ENCODE measurements around the gene SRPK2. TPM values are rescaled to one million over a fixed set of nuclear protein-coding genes. Genes with fewer than 3 reads are reported as not detected.

Gene SRPK2
- total RNA-seq, 4 donors from 2014 or later, result 33.0 to 47.4 (median 42.8) TPM

DNA sequence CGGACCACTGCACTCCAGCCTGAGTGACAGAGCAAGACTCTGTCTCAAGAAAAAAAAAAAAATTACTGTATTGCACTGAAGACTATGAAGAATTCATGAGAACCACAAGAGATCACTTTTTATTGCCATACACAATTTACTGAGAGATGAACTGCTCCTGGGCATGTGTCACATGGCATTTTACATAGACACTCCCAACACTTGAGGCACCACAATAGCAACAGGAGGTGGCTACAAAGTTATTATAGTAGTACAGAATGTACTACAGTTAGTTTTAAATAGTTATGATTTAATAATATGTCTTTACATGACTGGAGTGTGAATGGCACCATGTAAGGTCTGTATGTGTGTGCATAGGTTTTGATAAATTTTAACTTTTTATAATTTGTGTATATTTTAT, 304.1 kb downstream of the SRPK2 start:
- Histone ChIP-seq H3K4me1 (peaks cover 0 to 17% (median 0%) of the 10 kb centered on the region in 4 donors), H3K27me3 (no peaks in the 10 kb centered on the region), H3K27ac (replicated peaks in 1 of 4) (no peak overlapping the region), H3K4me3 (no peak overlapping the region), H3K9me3 (no peaks in the 10 kb centered on the region), H3K36me3 (peaks cover 17 to 82% (median 71%) of the 10 kb centered on the region in 4 donors)
- WGBS, result 100% methylated on average over 1 of the region's 1 CpG
- no peak for TF ChIP-seq POLR2A (IDR thresholded peaks at IDR 0.05; ENCODE audit: low read depth)
- TF ChIP-seq POLR2AphosphoS5 (IDR thresholded peaks at IDR 0.05), result no peak
- TF ChIP-seq EP300 (IDR thresholded peaks at IDR 0.05), result no peak
- TF ChIP-seq, protein P1, sequence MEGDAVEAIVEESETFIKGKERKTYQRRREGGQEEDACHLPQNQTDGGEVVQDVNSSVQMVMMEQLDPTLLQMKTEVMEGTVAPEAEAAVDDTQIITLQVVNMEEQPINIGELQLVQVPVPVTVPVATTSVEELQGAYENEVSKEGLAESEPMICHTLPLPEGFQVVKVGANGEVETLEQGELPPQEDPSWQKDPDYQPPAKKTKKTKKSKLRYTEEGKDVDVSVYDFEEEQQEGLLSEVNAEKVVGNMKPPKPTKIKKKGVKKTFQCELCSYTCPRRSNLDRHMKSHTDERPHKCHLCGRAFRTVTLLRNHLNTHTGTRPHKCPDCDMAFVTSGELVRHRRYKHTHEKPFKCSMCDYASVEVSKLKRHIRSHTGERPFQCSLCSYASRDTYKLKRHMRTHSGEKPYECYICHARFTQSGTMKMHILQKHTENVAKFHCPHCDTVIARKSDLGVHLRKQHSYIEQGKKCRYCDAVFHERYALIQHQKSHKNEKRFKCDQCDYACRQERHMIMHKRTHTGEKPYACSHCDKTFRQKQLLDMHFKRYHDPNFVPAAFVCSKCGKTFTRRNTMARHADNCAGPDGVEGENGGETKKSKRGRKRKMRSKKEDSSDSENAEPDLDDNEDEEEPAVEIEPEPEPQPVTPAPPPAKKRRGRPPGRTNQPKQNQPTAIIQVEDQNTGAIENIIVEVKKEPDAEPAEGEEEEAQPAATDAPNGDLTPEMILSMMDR (IDR thresholded peaks at IDR 0.05), result no peak
- no peak for DNase-seq (ENCODE audit: extremely low spot score)
- intact Hi-C loops (cut with DNase I), result no loop called here

DNA sequence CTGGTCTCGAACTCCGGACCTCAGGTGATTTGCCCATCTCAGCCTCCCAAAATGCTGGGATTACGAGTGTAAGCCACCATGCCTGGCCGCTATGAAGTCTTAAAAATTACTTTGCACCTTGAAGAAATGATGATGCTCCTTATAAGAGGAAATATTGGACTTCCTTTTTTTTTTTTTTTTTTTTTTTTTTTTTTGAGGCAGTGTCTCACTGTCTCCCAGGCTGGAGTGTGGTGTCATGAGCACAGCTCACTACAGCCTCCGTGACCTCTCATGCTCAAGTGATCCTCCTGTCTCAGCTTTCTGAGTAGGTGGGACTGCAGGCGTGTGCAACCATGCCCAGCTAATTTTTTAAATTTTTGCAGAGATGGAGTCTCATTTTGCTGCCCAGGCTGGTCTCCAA, 309.4 kb downstream of the SRPK2 start:
- no peaks in the 10 kb centered on the region for H3K9me3 ChIP-seq
- no peak overlapping the region for H3K27ac ChIP-seq (replicated peaks in 1 of 4)
- no peak overlapping the region for H3K4me3 ChIP-seq
- DNase-seq (ENCODE audit: extremely low spot score), result no peak
- peaks cover 0 to 1% (median 0%) of the 10 kb centered on the region in 4 donors for H3K4me1 ChIP-seq
- no peaks in the 10 kb centered on the region for H3K27me3 ChIP-seq
- intact Hi-C loops (cut with DNase I), result no loop called here
- peaks cover 45 to 100% (median 90%) of the 10 kb centered on the region in 4 donors for H3K36me3 ChIP-seq
- TF ChIP-seq, protein P1 (IDR thresholded peaks at IDR 0.05), result no peak
- TF ChIP-seq POLR2A (IDR thresholded peaks at IDR 0.05; ENCODE audit: low read depth) (no peak), EP300 (IDR thresholded peaks at IDR 0.05) (no peak), POLR2AphosphoS5 (IDR thresholded peaks at IDR 0.05) (no peak)
- 87% methylated on average over 6 of the region's 6 CpGs for WGBS

DNA sequence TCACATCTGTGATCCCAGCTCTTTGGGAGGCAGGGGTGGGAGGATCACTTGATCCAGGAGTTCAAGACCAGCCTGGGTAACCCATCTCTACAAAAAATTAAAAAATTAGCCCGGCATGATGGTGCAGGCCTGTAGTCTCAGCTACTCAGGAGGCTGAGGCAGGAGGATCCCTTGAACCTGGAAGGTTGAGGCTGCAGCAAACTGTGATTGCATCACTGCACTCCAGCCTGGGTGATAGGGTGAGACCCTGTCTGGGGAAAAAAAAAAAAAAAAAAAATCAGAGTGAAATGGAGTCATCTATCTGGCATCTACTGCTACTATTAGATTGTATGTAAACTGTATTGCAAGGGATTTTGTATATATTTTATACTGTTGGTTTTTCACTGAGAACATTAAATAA, 315.6 kb downstream of the SRPK2 start:
- no peak overlapping the region for H3K4me3 ChIP-seq
- intact Hi-C loops (cut with DNase I), result no loop called here
- H3K36me3 ChIP-seq, result peaks cover 27 to 97% (median 69%) of the 10 kb centered on the region in 4 donors
- TF ChIP-seq EP300 (IDR thresholded peaks at IDR 0.05) (no peak), POLR2A (IDR thresholded peaks at IDR 0.05; ENCODE audit: low read depth) (no peak), POLR2AphosphoS5 (IDR thresholded peaks at IDR 0.05) (no peak)
- TF ChIP-seq, protein P1 (IDR thresholded peaks at IDR 0.05), result no peak
- H3K9me3 ChIP-seq, result no peaks in the 10 kb centered on the region
- no peak overlapping the region for H3K27ac ChIP-seq (replicated peaks in 1 of 4)
- DNase-seq (ENCODE audit: extremely low spot score), result no peak
- H3K4me1 ChIP-seq, result no peaks in the 10 kb centered on the region
- H3K27me3 ChIP-seq, result no peaks in the 10 kb centered on the region
- 95% methylated on average over 1 of the region's 1 CpG for WGBS

DNA sequence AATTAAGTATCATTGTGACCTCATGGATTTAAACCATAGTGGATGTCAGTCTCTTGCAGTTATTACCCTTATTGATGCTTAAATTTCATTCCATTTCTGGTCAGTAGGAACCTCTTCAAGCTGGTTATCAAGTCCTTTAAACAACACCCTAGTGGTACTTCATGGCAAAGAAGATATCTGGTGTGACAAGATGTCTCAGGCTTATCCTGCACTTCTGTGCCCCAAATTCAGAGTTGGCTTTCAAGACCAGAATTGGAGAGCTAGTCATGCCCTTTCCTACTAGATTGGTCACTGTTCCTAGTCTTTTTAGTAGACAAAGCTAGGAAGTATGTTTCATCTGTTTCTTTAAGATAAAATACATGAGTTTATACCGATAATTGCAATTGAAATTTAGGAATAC, 319.8 kb downstream of the SRPK2 start:
- intact Hi-C loops (cut with DNase I), result loop anchor here (10.0 kb wide), 1 partner anchor 84 kb away; no protein-coding TSS in a partner anchor
- H3K36me3 ChIP-seq, result peaks cover 7 to 78% (median 48%) of the 10 kb centered on the region in 4 donors

More for the DNA sequence above, 319.8 kb downstream of the SRPK2 start:
- Histone ChIP-seq H3K27me3 (no peaks in the 10 kb centered on the region), H3K4me3 (no peak overlapping the region), H3K4me1 (peaks cover 0 to 18% (median 13%) of the 10 kb centered on the region in 4 donors), H3K27ac (replicated peaks in 1 of 4) (no peak overlapping the region), H3K9me3 (no peaks in the 10 kb centered on the region)
- WGBS, result 96% methylated on average over 1 of the region's 1 CpG
- TF ChIP-seq EP300 (IDR thresholded peaks at IDR 0.05) (no peak), POLR2AphosphoS5 (IDR thresholded peaks at IDR 0.05) (no peak), POLR2A (IDR thresholded peaks at IDR 0.05; ENCODE audit: low read depth) (no peak)
- TF ChIP-seq, protein P1 (IDR thresholded peaks at IDR 0.05), result no peak
- no peak for DNase-seq (ENCODE audit: extremely low spot score)
